GM21423 (cell line): ENCODE measurements around the gene SHBG.

Experiments
- ATAC-seq: cut with Tn5 transposase; IDR thresholded peaks from one replicate; pipeline ENCODE4 v1.9.1; 2021; ENCODE audit warnings: mild to moderate bottlenecking, moderate library complexity; ENCODE audit not compliant: unreplicated experiment

The SHBG gene

DNA sequence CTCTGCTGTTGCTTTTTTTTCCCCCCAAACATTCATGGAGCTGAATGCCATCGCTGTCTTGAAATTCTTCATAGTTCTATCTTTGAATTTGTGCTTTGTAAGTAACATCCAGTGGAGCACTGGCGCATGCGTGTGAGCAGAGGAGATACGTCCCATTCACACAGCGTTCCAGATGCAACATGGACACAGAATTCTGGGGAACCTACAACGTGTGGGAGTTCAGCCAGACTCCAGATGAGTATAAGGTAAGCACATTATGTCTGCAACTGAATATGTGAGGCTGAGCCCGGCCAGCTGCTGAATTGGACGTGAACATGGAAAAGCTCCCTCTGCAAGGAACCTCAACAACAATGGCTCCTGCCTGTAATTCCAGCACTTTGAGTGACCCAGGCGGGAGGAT lies 16.5 kb downstream of the SHBG start:
- no peak for ATAC-seq

DNA sequence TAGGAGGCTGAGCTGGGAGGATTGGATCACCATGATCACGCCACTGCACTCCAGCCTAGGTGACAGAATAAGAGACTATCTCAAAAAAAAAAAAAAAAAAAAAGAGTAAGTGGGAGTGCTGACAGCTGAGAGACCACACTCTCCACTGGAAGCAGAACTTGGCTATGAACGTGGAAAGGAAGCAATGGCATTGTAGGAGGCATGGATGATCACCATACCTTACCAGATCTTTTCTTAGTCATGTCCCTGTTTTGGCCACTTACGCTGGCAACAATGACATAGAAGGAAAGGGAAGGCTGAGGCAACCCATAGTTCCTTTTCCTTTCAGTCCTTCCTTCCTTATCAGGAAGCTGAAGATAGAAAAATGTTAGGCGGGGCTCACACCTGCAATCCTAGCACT lies 17.1 kb downstream of the SHBG start:
- ATAC-seq: no peak

DNA sequence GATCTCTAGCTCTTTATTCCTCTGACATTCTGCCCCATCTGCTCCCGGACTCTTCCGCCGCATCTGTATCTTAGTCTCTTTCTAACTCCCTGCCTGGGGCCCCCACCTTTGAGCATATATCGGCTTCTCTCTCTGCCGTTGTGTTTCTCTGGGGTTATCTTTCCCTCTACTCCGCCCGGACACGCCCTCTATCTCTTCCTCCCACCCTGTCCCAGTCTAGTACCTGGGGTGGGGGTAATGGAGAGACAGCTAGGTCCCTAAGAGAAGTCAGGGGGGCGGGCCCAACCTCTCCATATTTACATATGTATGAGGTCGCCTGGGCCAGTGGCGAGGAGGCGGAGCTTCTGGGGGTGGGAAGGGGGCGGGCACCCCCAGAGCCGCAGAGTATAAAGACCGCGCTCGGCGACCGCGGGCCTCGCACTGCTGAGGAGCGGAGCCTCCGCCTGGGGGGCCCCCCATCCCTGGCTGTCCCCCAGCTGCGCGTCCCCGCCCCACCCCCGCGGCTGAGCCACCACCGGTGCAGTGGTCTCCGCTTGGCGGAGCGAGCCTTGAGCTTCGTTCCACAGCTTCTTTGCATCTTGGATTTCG lies 20.7 kb downstream of the SHBG start, which contains the start of gene ATP1B2:
Gene ATP1B2 (plus strand): TSS at position 418 of the 588 bp plus-strand sequence. CDS start 593 bp downstream, outside the sequence.
- no peak for ATAC-seq

DNA sequence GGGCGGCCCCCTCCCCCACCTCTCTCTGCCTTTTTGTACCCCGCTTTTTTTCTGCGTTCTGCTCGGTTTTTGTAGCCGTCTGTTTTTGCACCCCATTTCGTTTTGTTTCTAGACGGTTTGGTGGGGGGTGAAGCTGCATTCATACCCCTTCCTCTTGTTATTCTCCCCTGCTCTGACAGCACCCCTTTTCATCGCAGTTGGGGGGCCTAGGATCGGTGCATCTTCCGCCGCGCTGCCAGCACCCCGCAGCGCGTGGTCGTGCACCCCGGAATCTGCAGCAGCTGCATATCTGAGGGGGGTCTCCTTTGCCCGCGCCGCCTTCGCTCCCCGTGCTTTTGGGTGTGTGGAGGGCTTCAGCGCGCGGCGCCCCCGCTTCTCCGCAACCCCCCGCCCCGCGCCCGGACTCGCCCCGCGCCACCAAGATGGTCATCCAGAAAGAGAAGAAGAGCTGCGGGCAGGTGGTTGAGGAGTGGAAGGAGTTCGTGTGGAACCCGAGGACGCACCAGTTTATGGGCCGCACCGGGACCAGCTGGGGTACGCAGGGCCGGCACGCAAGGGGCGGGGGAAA lies 21.2 kb downstream of the SHBG start:
- no peak for ATAC-seq

GRCh38 chr17:7651665-7652387 lies 21.9 kb downstream of the SHBG start:
- no peak for ATAC-seq

GRCh38 chr17:7652388-7653356 lies 22.7 kb downstream of the SHBG start:
- ATAC-seq: no peak

- ATAC-seq: no peak
Observed at GRCh38 chr17:7654832-7655540, 25.1 kb downstream of the SHBG start.

- ATAC-seq: no peak
Observed at GRCh38 chr17:7655541-7655840, 25.6 kb downstream of the SHBG start.

DNA sequence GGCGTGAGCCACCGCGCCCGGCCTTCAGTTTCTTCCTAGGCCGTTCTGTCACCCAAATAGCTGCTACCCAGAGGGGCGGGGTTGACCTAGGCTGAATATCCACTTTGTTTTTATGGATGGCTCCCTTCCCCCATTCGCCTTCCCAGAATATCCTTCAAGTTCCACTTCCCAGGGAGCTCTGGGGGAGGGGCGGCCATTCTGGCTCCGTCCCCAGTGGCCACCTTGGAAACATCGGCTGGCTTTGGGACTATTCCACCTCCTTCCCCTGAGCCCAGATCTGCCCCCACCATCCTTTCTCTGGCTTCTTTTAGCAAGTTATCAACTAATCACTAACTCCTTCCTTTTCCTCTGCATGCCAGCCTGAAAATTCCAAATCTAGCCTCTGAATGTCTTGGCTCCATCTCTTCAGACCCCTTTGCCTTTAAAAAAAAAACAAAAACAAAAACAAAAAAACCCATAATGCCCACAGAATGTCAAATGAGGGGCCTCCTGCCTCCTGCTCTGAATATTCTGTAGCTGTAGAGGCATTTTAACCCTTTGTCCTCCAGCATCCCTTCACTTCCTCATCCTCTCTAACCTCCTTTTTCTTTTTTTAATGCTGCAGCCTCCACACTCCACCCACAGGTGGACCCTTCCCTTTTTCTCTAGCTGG lies 27.1 kb downstream of the SHBG start:
- ATAC-seq: no peak

GRCh38 chr17:7667656-7668406 lies 37.9 kb downstream of the SHBG start:
- no peak for ATAC-seq

DNA sequence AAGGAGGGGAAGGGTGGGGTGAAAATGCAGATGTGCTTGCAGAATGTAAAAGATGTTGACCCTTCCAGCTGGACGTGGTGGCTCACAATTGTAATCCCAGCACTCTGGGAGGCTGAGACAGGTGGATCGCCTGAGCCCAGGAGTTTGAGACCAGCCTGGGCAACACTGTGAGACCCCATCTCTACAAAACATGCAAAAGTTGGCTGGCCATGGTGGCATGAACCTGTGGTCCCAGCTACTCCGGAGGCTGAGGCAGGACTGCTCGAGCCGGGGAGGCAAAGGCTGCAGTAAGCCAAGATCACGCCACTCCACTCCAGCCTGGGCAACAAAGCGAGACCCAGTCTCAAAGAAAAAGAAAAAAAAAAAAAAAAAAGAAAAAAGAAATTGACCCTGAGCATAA lies 38.5 kb downstream of the SHBG start:
- ATAC-seq: no peak

GRCh38 chr17:7673239-7673638 lies 43.3 kb downstream of the SHBG start:
- ATAC-seq: no peak

DNA sequence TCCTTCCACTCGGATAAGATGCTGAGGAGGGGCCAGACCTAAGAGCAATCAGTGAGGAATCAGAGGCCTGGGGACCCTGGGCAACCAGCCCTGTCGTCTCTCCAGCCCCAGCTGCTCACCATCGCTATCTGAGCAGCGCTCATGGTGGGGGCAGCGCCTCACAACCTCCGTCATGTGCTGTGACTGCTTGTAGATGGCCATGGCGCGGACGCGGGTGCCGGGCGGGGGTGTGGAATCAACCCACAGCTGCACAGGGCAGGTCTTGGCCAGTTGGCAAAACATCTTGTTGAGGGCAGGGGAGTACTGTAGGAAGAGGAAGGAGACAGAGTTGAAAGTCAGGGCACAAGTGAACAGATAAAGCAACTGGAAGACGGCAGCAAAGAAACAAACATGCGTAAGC lies 45.0 kb downstream of the SHBG start:
- ATAC-seq: no peak

DNA sequence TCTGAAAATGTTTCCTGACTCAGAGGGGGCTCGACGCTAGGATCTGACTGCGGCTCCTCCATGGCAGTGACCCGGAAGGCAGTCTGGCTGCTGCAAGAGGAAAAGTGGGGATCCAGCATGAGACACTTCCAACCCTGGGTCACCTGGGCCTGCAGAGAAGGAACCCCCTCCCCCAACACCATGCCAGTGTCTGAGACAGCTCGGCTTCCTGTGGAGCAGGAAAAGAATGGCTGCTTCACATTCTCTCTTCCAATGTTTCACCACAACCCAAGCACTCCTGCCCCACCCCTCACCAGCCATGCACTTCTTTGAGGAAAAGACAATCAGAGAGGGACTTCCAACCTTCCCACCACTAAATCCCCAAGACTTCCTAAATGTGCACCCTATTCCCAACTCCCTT lies 46.6 kb downstream of the SHBG start:
- no peak for ATAC-seq

DNA sequence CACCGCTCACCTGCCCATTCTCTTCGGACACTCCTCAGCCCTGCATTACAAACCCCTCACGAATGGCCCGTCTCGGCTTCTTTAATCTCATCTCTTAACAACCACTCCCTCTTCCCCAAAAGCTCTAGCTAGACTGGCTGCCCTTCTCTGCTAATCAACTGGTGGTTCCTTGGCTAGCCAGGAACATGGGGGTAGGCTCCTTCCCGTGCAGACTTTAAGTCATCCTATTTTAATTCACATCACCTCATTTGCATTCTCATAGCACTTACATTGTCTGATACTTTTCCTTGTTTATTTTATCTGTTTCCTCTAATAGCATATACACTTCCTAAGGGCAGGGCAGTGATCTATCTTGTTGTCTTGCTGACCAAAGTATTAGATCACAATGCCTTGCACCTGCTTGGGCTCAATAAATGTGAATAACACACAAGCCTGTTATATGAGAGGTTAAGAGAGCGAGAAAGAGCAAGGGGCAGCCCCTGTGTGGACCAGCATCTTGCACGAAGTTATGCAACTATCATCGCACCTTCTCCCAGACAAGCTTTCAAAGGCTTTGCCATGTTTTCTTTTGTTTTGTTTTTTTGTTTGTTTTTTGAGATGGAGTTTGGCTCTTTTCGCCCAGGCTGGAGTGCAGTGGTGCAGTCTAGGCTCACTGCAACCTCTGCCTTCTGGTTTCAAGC lies 47.6 kb downstream of the SHBG start:
- no peak for ATAC-seq
